CD4-positive, alpha-beta T cell treated with Interferon gamma for 1 hour (primary cell): ENCODE measurements around the gene PHF13.
A peak's percentile ranks its signal among the peaks of the same experiment; 100 is the strongest.

Experiments used
- DNase-seq: peaks from one replicate; pipeline ENCODE4 v3.0.0-alpha.2; 2020

The PHF13 gene

GRCh38 chr1:6613361-6614018 is at the start of gene PHF13:
Gene PHF13 (plus strand): TSS chr1:6613731. CDS start chr1:6614067, 336 bp downstream.
- DNase-seq, result peak; percentile 99

- DNase-seq, result no peak
These were observed 44.5 kb upstream of the PHF13 start for GRCh38 chr1:6569033-6569432.

- no peak for DNase-seq
These were observed 43.4 kb upstream of the PHF13 start for GRCh38 chr1:6570100-6570499.

- no peak for DNase-seq
These were observed 42.5 kb upstream of the PHF13 start for GRCh38 chr1:6570987-6571386.

- no peak for DNase-seq
These were observed 40.7 kb upstream of the PHF13 start for GRCh38 chr1:6572653-6573383.

- DNase-seq, result no peak
These were observed 39.4 kb upstream of the PHF13 start for GRCh38 chr1:6574025-6574620.

- DNase-seq, result no peak
These were observed 38.7 kb upstream of the PHF13 start for GRCh38 chr1:6574818-6575217.

- no peak for DNase-seq
These were observed 35.6 kb upstream of the PHF13 start for GRCh38 chr1:6577831-6578525.

- DNase-seq, result no peak
These were observed 34.7 kb upstream of the PHF13 start for GRCh38 chr1:6578624-6579373.

- peak; percentile 98 for DNase-seq
These were observed 34.0 kb upstream of the PHF13 start, which contains the start of gene ZBTB48 for GRCh38 chr1:6579374-6580118. Gene ZBTB48 (plus strand): TSS chr1:6579994. CDS start chr1:6580610, 616 bp downstream.

- no peak for DNase-seq
These were observed 33.4 kb upstream of the PHF13 start for GRCh38 chr1:6580119-6580592.

- no peak for DNase-seq
These were observed 32.7 kb upstream of the PHF13 start for GRCh38 chr1:6580593-6581409.

- peak; percentile 52 for DNase-seq
These were observed 31.8 kb upstream of the PHF13 start for GRCh38 chr1:6581561-6582305.

GRCh38 chr1:6582370-6582769 is 31.2 kb upstream of the PHF13 start:
- no peak for DNase-seq

- DNase-seq, result no peak
These were observed 29.1 kb upstream of the PHF13 start for GRCh38 chr1:6584126-6585080.

GRCh38 chr1:6585081-6585722 is 28.3 kb upstream of the PHF13 start:
- DNase-seq, result no peak

GRCh38 chr1:6585841-6586240 is 27.7 kb upstream of the PHF13 start:
- no peak for DNase-seq

GRCh38 chr1:6586404-6586816 is 27.1 kb upstream of the PHF13 start:
- DNase-seq, result no peak
